Measurements from ENCODE around the gene OOSP4A. TPM values are rescaled to one million over a fixed set of nuclear protein-coding genes. Genes with fewer than 3 reads are reported as not detected.

Gene OOSP4A
- total and polyA plus RNA-seq, 7 donors = not detected

Other genes starting within 250 kb of the OOSP4A start
- 10 to 100 TPM in 3 of 4 donors, 1 to 10 TPM in 1; 9.7 to 19.3 (median 15.4) TPM for gene STX3, start 208.7 kb upstream of the OOSP4A start, total RNA-seq
- gene STX3, start 208.7 kb upstream of the OOSP4A start, polyA plus RNA-seq = 100 to 1,000 TPM in 1 of 3 donors, 10 to 100 TPM in 2; 39.2 to 120 (median 90.1) TPM
- 10 to 100 TPM; 41.9 to 52.6 (median 44.9) TPM for gene MRPL16, start 153.3 kb upstream of the OOSP4A start, total RNA-seq
- gene MRPL16, start 153.3 kb upstream of the OOSP4A start, polyA plus RNA-seq = 10 to 100 TPM; 63.7 to 79.5 (median 75.7) TPM
- gene CBLIF, start 118.5 kb upstream of the OOSP4A start, total RNA-seq = not detected
- gene CBLIF, start 118.5 kb upstream of the OOSP4A start, polyA plus RNA-seq = under 1 TPM in 1 of 3 donors, not detected in 2; 0.28 TPM
- not detected for gene TCN1, start 97.5 kb upstream of the OOSP4A start, total RNA-seq
- gene TCN1, start 97.5 kb upstream of the OOSP4A start, polyA plus RNA-seq = 1 to 10 TPM in 1 of 3 donors, not detected in 2; 1.8 TPM
- not detected for gene OOSP3, start 85.3 kb upstream of the OOSP4A start, total RNA-seq
- gene OOSP3, start 85.3 kb upstream of the OOSP4A start, polyA plus RNA-seq = not detected
- not detected for gene OOSP1, start 25.6 kb upstream of the OOSP4A start, total RNA-seq
- not detected for gene OOSP1, start 25.6 kb upstream of the OOSP4A start, polyA plus RNA-seq
- gene OOSP4B, start 53.1 kb downstream of the OOSP4A start, total RNA-seq = not detected
- gene OOSP4B, start 53.1 kb downstream of the OOSP4A start, polyA plus RNA-seq = not detected
- not detected for gene OOSP2, start 76.4 kb downstream of the OOSP4A start, total RNA-seq
- not detected for gene OOSP2, start 76.4 kb downstream of the OOSP4A start, polyA plus RNA-seq
- gene MS4A3, start 92.6 kb downstream of the OOSP4A start, total RNA-seq = not detected
- not detected for gene MS4A3, start 92.6 kb downstream of the OOSP4A start, polyA plus RNA-seq
- 1 to 10 TPM in 3 of 4 donors, not detected in 1; 1.2 to 2.5 (median 1.6) TPM for gene MS4A2, start 124.6 kb downstream of the OOSP4A start, total RNA-seq
- gene MS4A2, start 124.6 kb downstream of the OOSP4A start, polyA plus RNA-seq = under 1 TPM in 2 of 3 donors, not detected in 1; 0.26 to 0.60 TPM
- 100 to 1,000 TPM in 2 of 4 donors, 10 to 100 TPM in 2; 64.3 to 115 (median 87.7) TPM for gene MS4A6A, start 219.1 kb downstream of the OOSP4A start, total RNA-seq
- 100 to 1,000 TPM in 1 of 3 donors, 10 to 100 TPM in 2; 58.9 to 113 (median 80.0) TPM for gene MS4A6A, start 219.1 kb downstream of the OOSP4A start, polyA plus RNA-seq

All from sigmoid colon (tissue), 7 donors.